Neural cell (in vitro differentiated cells): ENCODE results near the gene STAB1. TPM values are rescaled to one million over a fixed set of nuclear protein-coding genes. Genes with fewer than 3 reads are reported as not detected.

Experiments
- H2AFZ ChIP-seq: fragments of 200-600, 300-800 bp; sonication (generic), shearing (Covaris generic); 2 replicates; pipeline ENCODE4 v1.6.0; 2014; ENCODE audit warnings: low read depth, mild to moderate bottlenecking, antibody characterized with exemption, low read length, moderate library complexity
- H3F3A ChIP-seq: fragments of 200-600 bp; shearing (Covaris generic); 2 replicates; pipeline ENCODE4 v1.6.1; 2016; ENCODE audit warnings: mild to moderate bottlenecking, moderate library complexity, mixed read lengths, antibody characterized with exemption, low read length; ENCODE audit not compliant: insufficient read depth, poor library complexity, severe bottlenecking
- H3K27ac ChIP-seq: fragments of 200-600, 300-800 bp; sonication (generic), shearing (Covaris generic); 2 replicates; pipeline ENCODE4 v1.5.1; 2014; ENCODE audit warnings: mild to moderate bottlenecking, low read length, moderate library complexity
- H3K27me3 ChIP-seq: fragments of 300-800, 200-600 bp; sonication (generic), shearing (Covaris generic); 2 replicates; pipeline ENCODE4 v1.6.0; 2014; ENCODE audit warnings: mild to moderate bottlenecking, low read depth, low read length, moderate library complexity; ENCODE audit not compliant: insufficient read depth
- H3K36me3 ChIP-seq: fragments of 300-800, 200-600 bp; sonication (generic), shearing (Covaris generic); 2 replicates; pipeline ENCODE4 v1.5.1; 2014; ENCODE audit warnings: mild to moderate bottlenecking, antibody characterized with exemption, low read length, moderate library complexity; ENCODE audit not compliant: insufficient read depth
- H3K4me2 ChIP-seq: fragments of 300-800, 200-600 bp; sonication (generic), shearing (Covaris generic); 2 replicates; pipeline ENCODE4 v1.6.0; 2014; ENCODE audit warnings: mild to moderate bottlenecking, low read length
- H3K4me3 ChIP-seq: fragments of 300-800, 200-600 bp; sonication (generic), shearing (Covaris generic); 2 replicates; pipeline ENCODE4 v1.5.1; 2014; ENCODE audit warnings: mild to moderate bottlenecking, low read length, moderate library complexity
- H3K79me2 ChIP-seq: fragments of 200-600 bp; shearing (Covaris generic); replicated peaks from 2 replicates; pipeline ENCODE4 v1.6.0; 2014; ENCODE audit warnings: mild to moderate bottlenecking, low read length, moderate library complexity; ENCODE audit not compliant: insufficient read depth
- H3K9ac ChIP-seq: fragments of 300-800, 200-600 bp; sonication (generic), shearing (Covaris generic); 2 replicates; pipeline ENCODE4 v1.6.1; 2016; ENCODE audit warnings: mild to moderate bottlenecking, low read length, mixed read lengths
- H3K9me2 ChIP-seq: fragments of 200-600 bp; shearing (Covaris generic); 2 replicates; pipeline ENCODE4 v1.6.1; 2016; ENCODE audit warnings: mild to moderate bottlenecking, low read length, mixed read lengths; ENCODE audit not compliant: insufficient read depth
- H3K9me3 ChIP-seq: fragments of 200-600, 300-800 bp; sonication (generic), shearing (Covaris generic); 2 replicates; pipeline ENCODE4 v1.6.1; 2016; ENCODE audit warnings: mild to moderate bottlenecking, mixed run types, low read length, moderate library complexity, mixed read lengths
- H4K20me1 ChIP-seq: fragments of 200-600 bp; shearing (Covaris generic); 2 replicates; pipeline ENCODE4 v1.6.1; 2016; ENCODE audit warnings: mild to moderate bottlenecking, mixed run types; ENCODE audit not compliant: insufficient read depth
- EP300 ChIP-seq: fragments of 450-650 bp; conservative IDR thresholded peaks from 2 replicates; pipeline ENCODE4 v1.6.1; 2014; ENCODE audit warnings: antibody characterized with exemption, mild to moderate bottlenecking, moderate library complexity; ENCODE audit not compliant: poor library complexity, severe bottlenecking
- EZH2 ChIP-seq: fragments of 200-600, 300-800 bp; shearing (Covaris generic), sonication (generic); IDR thresholded peaks from 2 replicates; pipeline ENCODE4 v1.6.1; 2014; ENCODE audit warnings: antibody characterized with exemption, low read length, borderline replicate concordance, mild to moderate bottlenecking; ENCODE audit not compliant: insufficient read depth, poor library complexity, severe bottlenecking
- MXI1 ChIP-seq: fragments of 450-650 bp; conservative IDR thresholded peaks from 2 replicates; pipeline ENCODE4 v1.6.1; 2014; ENCODE audit warnings: antibody characterized with exemption, mild to moderate bottlenecking; ENCODE audit not compliant: poor library complexity, severe bottlenecking
- POLR2AphosphoS5 ChIP-seq: IDR thresholded peaks from 2 replicates; pipeline ENCODE4 v1.6.1; 2012
- RAD21 ChIP-seq: fragments of 450-650 bp; conservative IDR thresholded peaks from 2 replicates; pipeline ENCODE4 v1.6.1; 2014; ENCODE audit warnings: antibody characterized with exemption, mild to moderate bottlenecking, moderate library complexity
- REST ChIP-seq: IDR thresholded peaks from 2 replicates; pipeline ENCODE4 v1.6.1; 2012; ENCODE audit warnings: borderline replicate concordance
- SMC3 ChIP-seq: fragments of 450-650 bp; conservative IDR thresholded peaks from 2 replicates; pipeline ENCODE4 v1.6.1; 2014; ENCODE audit warnings: antibody characterized with exemption, mild to moderate bottlenecking, moderate library complexity; ENCODE audit not compliant: poor library complexity
- TAF1 ChIP-seq: IDR thresholded peaks from 2 replicates; pipeline ENCODE4 v1.6.1; 2012; ENCODE audit warnings: low read depth
- polyA plus RNA-seq: library from polyadenylated mRNA; depleted of rRNA; stranded (reverse); fragments of >200 nt; gene quantifications from 2 replicates; pipeline ENCODE4 v1.2.3, GENCODE V29; 2014

STAB1 gene
- polyA plus RNA-seq, 1 donor from 2014 or later: 0.28 TPM

DNA sequence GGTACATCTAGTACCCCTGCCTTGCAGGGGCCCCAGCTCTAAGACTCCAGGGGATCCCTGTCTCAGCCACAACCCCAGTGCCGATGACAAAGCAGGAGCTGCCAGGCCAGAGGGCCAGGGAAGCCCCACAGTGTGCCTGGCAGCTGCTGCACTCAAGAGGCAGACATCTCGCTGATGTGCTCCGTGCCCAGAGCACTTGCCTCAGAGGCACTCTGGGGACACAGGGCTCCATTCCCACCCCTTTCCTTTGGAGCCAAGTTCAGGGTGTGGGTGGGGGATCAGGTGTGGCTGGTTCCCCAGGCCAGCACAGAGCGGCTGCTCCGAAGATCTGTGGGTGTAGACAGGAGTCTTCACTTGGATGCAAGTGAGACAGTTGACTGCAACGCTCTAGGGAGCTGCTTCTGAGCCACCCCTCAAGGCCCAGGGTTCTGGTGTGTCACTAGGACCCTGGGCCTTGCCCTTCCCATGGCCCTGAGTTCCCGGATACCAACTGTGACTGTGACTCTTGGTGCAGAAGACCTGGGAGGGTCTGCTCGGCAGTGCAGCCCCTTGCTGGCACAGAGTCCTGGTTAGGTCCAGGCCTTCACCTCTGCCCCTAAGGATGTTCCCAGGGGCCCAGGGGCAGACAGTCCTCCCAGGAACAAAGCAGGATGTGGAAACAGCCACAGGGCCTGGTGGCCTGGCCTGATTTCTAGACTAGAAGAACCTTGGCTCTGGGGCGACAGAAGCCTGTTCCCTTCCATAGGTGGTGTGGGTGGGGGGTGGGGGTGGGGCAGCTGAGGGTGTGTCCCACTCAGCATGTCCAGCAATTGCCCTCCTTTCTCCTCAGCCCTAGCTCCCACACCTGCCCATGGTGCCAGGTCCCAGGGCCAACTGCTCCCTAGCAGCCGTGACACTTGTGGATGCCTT lies 36.0 kb downstream of the STAB1 start:
- TF ChIP-seq SMC3 (no peak), EZH2 (no peak), MXI1 (no peak), REST (no peak), RAD21 (no peak)
- H3K79me2 ChIP-seq: peaks cover 8% of the 10 kb centered on the region
- no peak overlapping the region for H3K9ac ChIP-seq
- H3K9me3 ChIP-seq: no peaks in the 10 kb centered on the region
- no peaks in the 10 kb centered on the region for H3F3A ChIP-seq
- no peak overlapping the region for H3K4me2 ChIP-seq
- no peaks in the 10 kb centered on the region for H3K9me2 ChIP-seq
- H3K27me3 ChIP-seq: peaks cover 7% of the 10 kb centered on the region
- H3K27ac ChIP-seq: no peak overlapping the region
- H2AFZ ChIP-seq: no peak overlapping the region
- no peaks in the 10 kb centered on the region for H3K36me3 ChIP-seq
- H4K20me1 ChIP-seq: no peaks in the 10 kb centered on the region
- H3K4me3 ChIP-seq: no peak overlapping the region

- no peak overlapping the region for H3K4me2 ChIP-seq
- no peaks in the 10 kb centered on the region for H3K9me2 ChIP-seq
- H4K20me1 ChIP-seq: no peaks in the 10 kb centered on the region
- H3K27me3 ChIP-seq: peaks cover 7% of the 10 kb centered on the region
- no peak overlapping the region for H2AFZ ChIP-seq
- H3K9me3 ChIP-seq: no peaks in the 10 kb centered on the region
- no peaks in the 10 kb centered on the region for H3K36me3 ChIP-seq
- no peak for TF ChIP-seq EP300
- no peak for TF ChIP-seq POLR2AphosphoS5
- TF ChIP-seq RAD21: no peak
- H3K4me3 ChIP-seq: peak overlapping the region; percentile 76
- peaks cover 8% of the 10 kb centered on the region for H3K79me2 ChIP-seq
- H3K27ac ChIP-seq: no peak overlapping the region
- H3K9ac ChIP-seq: no peak overlapping the region
- H3F3A ChIP-seq: no peaks in the 10 kb centered on the region
Measured at GRCh38 chr3:52531860-52532516, 36.9 kb downstream of the STAB1 start.

DNA sequence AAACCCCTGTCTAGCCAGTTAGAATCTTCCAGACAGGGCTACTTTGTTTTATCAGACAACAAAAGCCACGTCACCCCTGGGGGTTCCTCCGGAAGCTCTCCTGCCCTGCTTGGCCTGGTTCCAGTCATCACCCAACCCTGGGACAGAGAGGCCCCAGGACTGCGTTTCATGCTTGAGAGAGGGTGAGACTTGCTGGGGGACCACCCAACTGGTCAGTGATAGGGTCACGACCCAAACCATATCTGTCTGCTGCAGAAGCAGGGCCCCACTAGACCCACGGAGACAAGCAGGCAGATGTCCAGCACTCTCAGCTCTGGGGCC lies 37.3 kb downstream of the STAB1 start:
- Histone ChIP-seq H3K9ac (peak overlapping the region; percentile 66), H3K36me3 (no peaks in the 10 kb centered on the region), H3K4me3 (peak overlapping the region; percentile 76), H3K4me2 (peak overlapping the region; percentile 19), H3K79me2 (peaks cover 8% of the 10 kb centered on the region), H3F3A (no peaks in the 10 kb centered on the region), H3K9me3 (no peaks in the 10 kb centered on the region), H3K27me3 (peaks cover 7% of the 10 kb centered on the region), H3K9me2 (no peaks in the 10 kb centered on the region), H4K20me1 (no peaks in the 10 kb centered on the region), H2AFZ (no peak overlapping the region), H3K27ac (no peak overlapping the region)
- TF ChIP-seq TAF1 (no peak), POLR2AphosphoS5 (no peak), MXI1 (no peak), EZH2 (no peak), SMC3 (no peak), RAD21 (no peak), EP300 (no peak)
